Erythroblast (primary cell): Measurements from ENCODE around the gene PSMB2.

Experiments
- DNase-seq, 2 experiments: peaks; one replicate each; lab custom pipeline; 2025; lab: John Stamatoyannopoulos, UW
- GATA1 ChIP-seq: IDR thresholded peaks from 2 replicates; pipeline ENCODE4 v1.6.1; 2011; ENCODE audit warnings: low read depth, mild to moderate bottlenecking, control low read depth, low read length, moderate library complexity
- POLR2A ChIP-seq: IDR thresholded peaks from 2 replicates; pipeline ENCODE4 v1.6.1; 2011; ENCODE audit warnings: mild to moderate bottlenecking, low read length

PSMB2 gene

DNA sequence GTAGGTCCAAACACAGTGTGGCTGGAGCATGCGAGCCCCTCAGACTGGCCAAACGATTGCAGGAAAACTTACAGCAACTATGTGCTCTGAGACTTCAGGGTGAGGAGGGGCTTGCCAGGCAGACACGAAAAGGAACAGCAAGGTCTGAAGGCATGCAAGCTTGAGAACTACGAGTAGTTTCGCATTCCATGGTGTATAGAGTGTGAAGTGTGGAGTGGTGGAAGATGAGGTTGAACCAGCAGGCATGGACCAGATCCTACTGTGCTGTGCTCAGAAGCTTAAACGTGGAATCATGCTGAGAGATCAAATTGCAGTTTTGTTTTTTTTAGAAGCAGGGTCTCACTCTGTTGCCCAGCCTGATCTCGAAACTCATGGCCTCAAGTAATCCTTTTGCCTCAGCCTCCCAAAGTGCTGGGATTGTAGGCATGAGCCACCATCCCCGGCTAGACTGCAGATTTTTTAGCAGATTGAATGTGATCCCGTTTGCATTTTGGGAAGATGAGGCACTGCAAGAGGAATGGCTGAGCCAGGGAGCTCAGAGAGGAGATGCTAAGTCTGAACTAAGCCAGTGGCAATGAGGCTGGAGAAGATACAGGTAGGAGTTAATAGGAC, 73.3 kb downstream of the PSMB2 start:
- TF ChIP-seq GATA1, result no peak
- TF ChIP-seq POLR2A, result no peak
- DNase-seq, result no peak

DNA sequence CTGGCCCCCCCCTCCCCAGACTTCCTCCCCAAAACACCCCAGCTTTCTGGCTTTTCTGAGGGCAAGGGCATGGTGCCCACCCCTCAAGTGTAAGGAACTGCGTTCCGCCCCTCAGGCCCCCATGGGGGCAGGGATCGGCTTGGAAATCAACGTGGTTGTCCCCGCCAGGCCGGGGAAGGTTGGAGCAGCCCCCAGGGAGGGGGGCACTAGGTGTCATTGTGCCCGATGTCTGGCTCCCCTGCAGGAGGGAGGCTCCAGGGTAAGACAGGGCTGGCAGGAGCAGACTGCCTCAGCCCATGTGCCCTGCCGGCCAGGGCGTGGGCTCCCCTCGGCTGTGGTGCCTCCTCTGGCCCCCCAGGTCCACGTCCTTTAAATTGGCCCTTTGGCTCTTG, 75.6 kb downstream of the PSMB2 start:
- no peak for DNase-seq
- TF ChIP-seq GATA1, result no peak
- no peak for TF ChIP-seq POLR2A

DNA sequence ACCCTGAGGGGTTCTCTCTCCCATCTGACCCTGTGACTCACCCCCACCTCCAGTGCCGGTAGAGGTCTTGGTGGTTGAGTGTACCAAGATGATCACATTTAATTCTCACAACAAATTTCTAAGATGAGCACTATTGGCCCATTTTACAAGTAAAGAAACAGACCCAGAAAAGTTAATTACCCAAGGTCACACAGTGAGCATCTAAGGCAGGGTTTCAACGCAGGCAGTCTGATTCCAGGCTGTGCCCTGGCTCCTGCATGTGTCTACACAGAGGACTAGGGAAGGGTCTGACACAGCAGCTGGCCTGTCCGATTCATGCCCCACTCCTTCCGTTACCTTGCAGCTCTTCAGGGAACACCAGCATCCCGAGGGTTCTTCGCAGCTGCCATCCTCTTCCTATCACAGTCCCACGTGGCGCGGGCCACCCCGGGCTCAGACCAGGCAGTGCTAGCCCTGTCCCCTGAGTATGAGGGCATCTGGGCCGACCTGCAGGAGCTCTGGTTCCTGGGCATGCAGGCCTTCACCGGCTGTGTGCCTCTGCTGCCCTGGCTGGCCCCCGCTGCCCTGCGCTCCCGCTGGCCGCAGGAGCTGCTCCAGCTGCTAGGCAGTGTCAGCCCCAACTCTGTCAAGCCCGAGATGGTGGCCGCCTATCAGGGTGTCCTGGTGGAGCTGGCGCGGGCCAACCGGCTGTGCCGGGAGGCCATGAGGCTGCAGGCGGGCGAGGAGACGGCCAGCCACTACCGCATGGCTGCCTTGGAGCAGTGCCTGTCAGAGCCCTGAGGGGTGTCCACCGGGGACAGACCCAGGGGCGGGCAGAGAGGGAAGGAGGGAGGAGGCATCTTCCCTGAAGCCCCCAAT, 76.2 kb downstream of the PSMB2 start:
- TF ChIP-seq POLR2A (no peak), GATA1 (no peak)
- DNase-seq, result no peak

DNA sequence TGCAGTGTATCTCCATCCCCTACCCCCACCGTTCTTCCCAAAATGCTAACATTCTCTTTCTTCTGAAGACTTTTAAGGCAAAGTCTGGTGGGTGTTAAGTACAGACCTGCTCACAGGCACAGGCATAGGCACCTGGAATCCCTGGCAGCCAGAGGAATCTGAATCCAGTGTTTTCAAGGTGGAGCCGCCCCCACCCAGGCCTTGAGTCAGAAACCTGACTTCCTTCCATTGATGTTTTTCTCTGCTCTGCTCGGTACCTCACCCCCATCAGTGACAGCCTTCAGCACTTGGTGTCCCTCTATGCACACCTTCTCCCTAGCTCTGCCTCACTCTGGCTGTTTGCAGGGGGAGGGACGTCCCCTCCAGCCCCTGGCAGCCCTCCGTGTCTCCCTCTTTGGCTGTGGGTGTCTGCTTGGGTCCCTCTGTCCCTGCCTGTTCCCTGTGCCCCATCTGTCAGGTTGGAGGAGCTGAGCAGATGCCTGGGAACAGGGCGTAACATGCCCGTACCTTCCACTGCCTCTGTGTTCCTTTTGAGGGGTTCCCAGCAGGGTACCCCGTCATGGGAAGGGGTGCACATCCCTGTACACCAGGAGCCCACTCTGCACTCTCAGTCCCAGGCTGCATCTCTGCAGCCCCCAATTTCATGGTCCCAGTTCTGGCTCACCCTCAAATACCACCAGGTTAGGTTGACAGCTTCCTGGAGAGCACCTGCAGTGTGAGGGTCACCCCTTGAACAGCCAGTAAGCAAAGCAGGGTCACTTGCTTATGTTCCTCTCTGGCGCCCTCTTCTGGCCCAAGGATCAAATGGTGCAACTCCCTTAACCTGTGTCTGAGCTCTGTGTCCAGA, 77.1 kb downstream of the PSMB2 start:
- DNase-seq, result peak; percentile 80 to 91
- TF ChIP-seq GATA1 (no peak), POLR2A (no peak)

DNA sequence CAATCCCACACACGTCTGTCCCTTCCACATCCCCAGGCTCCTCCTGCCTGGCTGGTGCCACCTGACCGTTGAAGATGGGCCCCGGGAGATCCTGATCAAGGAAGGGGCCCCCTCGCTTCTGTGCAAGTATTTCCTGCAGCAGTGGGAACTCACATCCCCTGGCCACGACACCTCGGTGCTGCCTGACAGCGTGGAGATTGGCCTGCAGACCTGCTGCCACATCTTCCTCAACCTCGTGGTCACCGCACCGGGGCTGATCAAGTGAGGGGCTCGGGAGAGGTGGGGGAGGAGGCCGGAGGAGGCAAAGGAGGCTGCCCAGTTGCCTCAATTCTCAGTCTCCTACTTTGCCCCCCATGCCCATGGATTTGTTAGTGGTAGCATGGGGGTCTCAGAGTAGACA, 78.2 kb downstream of the PSMB2 start:
- DNase-seq, result no peak
- no peak for TF ChIP-seq POLR2A
- no peak for TF ChIP-seq GATA1

DNA sequence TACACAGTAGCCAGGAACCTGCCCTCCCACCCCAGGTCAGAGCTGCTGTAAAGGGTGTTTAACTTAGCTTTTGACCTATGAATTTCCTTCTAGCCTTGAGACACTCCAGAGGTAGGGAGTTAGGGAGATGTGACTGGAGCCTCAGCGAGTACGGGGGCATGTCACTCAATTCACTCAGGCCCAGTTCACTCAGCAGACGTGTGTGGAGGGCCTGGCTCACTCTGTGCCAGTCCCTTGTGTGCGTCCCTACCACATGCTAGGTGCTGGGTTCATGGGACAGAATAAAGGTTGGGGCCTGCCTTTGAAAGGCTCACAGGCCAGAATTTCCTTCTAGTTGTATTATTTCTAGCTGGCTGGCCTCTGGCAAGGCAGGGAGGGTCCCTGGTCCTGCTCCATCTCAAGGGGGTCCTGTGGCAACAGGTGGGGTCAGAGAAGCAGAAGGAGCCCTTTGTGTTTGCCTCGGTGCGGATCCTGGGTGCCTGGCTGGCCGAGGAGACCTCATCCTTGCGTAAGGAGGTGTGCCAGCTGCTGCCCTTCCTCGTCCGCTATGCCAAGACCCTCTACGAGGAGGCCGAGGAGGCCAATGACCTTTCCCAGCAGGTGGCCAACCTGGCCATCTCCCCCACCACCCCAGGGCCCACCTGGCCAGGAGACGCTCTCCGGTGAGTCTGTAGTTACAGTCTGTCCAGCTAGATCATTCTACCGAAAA, 79.2 kb downstream of the PSMB2 start:
- no peak for DNase-seq
- no peak for TF ChIP-seq POLR2A
- TF ChIP-seq GATA1, result no peak

DNA sequence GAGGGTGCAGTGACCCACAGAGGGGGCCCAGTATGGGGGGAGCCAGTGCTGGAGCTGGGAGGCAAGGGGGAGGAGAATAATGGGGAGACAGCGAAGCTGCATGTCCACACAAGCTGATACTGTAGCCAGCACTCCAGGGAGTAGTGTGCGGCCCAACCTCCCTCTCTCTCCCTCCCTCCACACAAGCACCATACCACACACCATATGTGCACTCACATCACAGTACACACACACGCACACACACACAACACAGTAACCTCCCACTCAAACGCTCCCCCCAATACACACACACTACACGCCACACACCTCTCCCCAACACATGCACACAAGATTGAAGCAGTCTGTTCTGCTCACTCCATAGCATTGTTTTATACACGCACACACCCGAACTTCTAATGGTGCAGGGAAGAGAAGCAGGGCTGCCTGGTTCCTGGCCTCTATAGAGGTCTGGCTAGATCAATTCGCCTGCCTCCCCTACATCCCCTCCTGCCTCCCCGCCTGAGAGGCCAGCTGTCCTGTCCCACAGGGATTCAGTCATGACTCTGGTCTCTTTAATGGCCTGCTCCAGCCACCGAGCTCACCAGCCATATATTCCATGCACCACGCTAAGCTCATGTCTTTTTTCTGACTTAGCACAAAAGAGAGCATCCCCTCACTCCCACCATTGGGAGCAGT, 79.9 kb downstream of the PSMB2 start:
- no peak for TF ChIP-seq POLR2A
- TF ChIP-seq GATA1, result no peak
- DNase-seq, result no peak

DNA sequence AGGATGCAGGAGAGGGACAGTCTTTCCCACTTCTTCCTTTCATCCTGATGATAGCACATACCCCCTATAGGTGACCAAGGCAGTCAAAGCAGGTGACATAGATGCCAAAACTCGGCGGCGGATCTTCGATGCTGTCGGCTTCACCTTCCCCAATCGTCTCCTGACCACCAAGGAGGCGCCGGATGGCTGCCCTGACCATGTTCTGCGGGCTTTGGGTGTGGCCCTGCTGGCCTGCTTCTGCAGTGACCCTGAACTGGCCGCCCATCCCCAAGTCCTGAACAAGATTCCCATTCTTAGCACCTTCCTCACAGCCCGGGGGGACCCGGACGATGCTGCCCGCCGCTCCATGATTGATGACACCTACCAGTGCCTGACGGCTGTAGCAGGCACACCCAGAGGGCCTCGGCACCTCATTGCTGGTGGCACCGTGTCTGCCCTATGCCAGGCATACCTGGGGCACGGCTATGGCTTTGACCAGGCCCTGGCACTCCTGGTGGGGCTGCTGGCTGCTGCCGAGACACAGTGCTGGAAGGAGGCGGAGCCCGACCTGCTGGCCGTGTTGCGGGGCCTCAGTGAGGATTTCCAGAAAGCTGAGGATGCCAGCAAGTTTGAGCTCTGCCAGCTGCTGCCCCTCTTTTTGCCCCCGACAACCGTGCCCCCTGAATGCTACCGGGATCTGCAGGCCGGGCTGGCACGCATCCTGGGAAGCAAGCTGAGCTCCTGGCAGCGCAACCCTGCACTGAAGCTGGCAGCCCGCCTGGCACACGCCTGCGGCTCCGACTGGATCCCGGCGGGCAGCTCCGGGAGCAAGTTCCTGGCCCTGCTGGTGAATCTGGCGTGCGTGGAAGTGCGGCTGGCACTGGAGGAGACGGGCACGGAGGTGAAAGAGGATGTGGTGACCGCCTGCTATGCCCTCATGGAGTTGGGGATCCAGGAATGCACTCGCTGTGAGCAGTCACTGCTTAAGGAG, 80.8 kb downstream of the PSMB2 start:
- TF ChIP-seq GATA1 (no peak), POLR2A (no peak)
- no peak for DNase-seq

DNA sequence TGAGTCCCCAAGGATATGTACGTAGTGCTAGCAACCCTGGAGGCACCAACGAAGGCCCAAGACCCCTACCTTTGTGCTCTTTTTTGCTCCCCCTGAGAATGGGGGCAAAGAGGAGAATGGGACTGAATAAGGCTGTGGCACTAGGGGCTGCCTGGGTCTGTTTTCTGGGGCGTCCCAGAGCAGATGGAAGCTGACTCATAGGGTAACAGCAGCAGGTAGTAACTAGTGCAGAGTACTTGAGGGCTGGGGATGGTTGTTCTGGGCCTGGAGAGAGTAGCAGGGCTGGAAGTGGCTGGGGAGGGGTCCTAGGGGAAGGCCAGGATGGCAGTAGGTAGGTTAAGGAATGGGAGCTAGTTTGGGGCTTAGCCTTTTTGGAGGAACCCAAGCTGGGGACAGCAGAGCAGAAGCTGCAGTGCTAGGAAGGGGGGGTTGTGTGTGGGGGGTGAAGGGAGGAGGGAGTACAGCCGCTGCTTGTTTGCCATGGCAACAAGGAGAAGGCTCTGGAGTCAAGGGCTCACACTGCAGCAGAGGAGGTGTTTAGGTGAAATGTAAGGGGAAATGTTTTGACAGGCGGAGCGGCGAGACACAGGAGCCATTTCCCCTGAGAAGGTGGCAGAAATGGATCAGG, 81.9 kb downstream of the PSMB2 start:
- no peak for TF ChIP-seq GATA1
- TF ChIP-seq POLR2A, result no peak
- DNase-seq, result peak; percentile 30 to 32

DNA sequence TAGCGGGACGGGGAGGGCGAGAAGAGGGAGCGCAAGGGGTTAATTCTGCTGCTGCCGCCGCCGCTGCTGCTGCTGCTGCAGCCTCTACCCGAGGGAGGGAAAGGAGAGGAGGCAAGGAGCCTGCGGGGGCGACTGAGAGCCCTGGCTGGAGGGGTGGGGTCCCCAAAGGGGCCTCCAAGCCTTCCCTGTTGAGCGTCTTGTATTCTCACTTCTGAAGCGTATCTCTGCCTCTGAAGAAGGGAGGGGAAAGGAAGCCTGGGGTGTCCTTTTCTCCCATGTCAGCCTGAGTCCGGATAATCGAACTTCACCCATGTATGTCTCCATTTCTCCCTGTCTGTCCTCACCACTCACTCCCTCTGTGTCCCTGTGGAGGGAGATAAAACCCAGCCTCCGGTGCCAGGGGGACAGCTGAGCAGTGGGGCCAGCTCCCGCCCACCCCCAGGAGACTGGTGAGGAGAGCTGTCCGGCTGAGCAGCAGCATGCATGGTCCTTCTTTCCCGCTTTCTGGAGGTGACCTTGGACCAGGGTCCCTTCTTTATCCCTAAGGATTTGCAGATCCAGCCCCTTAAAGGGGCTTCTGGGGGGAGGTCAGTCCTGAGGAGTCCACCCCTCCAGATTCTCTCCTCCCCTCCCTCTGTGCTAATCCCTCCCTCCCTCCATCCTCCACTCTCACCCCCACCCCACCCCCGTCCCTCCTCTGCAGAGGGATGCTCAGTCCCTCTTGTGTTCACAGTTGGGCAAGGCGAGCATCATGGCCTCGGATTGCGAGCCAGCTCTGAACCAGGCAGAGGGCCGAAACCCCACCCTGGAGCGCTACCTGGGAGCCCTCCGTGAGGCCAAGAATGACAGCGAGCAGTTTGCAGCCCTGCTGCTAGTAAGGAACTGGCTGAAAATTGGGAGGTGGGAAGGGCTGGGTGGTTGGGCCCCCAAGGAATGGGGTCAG, 82.7 kb downstream of the PSMB2 start:
- peak; percentile 27 to 58 for DNase-seq
- TF ChIP-seq POLR2A, result no peak
- TF ChIP-seq GATA1, result no peak

DNA sequence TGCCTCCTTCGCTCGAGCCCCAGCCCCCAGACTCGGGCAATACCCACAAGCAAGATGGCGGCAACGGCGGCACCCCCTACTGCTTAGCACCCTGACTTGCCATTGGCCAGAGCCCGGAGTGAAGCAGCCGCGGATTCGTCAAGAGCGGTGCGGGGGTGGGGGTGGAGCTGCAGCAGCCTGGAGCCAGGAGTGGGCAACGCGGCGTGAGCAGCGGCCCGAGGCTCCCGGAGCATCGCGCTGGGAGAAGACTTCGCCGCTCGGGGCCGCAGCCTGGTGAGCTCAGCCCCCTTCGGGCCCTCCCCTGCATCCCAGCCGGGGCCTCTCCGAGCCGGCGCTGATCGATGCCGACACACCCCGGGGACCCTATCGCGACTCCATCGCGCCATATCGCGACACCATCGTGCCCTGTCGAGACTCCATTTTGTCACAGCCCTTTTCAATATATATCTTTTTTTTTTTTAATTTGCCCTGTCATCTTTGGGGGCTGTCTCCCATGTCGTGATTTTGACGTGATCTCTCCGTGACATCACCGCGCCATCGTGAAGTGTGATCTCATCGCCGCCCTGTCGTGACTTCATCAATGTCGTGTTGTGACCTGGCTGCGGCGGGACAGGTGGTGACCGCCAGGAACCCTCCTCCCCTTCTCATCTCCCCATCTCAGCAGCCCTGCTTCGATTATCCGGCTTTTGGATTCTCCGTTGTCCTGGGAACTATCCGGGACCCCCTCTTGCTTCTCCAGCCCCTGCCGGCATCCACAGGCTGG, 83.5 kb downstream of the PSMB2 start, which contains the start of gene NCDN:
TSS of gene NCDN (plus strand) at position 189 of the 763 bp plus-strand sequence. CDS start at position 581, 392 bp downstream.
- peak; percentile 97 to 98 for DNase-seq
- TF ChIP-seq GATA1 (no peak), POLR2A (peak; percentile 60)
